UCSD-AML1 (cell line): ENCODE results near the gene GARIN1A.
A peak's percentile ranks its signal among the peaks of the same experiment; 100 is the strongest.
"Not testable (repeated sequence)": the region's sequence is repeated elsewhere in the genome, so short reads cannot be mapped to it uniquely, and the experiment has no call there.

Experiments
- DNase-seq: peaks from one replicate; lab custom pipeline; 2025; ENCODE audit not compliant: unreplicated experiment; lab: John Stamatoyannopoulos, UW

Gene GARIN1A

DNA sequence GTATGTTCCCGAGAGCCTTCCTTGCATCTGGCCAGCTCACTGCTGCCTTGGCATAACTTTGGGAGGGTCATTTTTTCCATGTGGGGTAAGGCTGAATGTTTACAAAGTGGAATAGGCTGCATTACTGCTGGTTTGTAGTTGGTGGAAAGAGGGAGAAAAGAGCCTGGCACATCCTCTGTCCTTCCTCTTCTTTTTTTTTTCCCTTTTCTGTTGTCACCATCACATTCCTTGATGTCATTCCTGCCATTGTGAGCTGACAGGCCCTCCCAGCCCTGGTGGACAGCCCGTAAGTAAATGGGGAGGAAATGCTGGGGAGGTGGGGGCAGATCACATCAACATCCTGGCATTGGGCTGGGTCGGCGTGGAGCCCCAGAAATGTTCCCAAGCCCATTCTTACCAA is at the start of gene GARIN1A:
Gene GARIN1A (plus strand): TSS at position 301 of the 400 bp plus-strand sequence. CDS start 106 bp downstream, outside the sequence.
- no peak for DNase-seq

DNA sequence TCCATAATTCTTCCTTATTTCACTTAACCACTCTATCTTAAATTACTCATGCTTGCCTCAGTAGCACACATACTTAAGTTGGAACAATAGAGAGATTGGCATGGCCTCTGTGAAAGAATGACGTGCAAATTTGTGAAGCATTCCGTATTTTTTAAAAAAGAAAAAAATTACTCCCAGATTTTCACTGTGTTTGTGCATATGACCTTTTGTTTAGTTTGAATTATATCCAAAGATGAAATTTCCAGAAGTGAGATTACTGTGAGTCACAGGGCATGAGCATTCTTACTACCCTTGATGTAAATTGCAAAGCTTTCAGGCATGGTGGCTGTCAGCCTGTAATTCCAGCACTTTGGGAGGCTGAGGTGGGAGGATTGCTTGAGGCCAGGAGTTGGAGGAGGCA is 45.0 kb upstream of the GARIN1A start:
- DNase-seq: not testable (repeated sequence)

DNA sequence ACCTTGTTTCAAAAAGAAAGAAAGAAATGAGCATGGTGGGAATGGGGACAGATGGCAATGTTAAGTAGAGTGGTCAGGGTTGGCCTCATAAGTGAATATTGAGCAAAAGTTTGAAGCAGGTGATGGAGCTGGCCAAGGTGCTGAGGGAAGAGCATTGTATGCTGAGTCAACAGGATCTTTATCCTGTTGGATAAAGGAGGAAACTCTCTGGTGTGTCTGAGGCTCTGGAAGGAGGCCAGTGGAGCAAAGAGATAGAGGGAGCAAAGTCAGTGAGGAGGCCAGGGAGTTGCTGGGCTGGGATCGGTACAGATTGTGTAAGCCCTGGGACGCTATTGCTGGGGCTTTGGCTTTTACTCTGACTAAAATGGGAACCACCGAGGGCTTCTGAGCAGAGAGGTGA is 38.2 kb upstream of the GARIN1A start:
- DNase-seq: not testable (repeated sequence)

DNA sequence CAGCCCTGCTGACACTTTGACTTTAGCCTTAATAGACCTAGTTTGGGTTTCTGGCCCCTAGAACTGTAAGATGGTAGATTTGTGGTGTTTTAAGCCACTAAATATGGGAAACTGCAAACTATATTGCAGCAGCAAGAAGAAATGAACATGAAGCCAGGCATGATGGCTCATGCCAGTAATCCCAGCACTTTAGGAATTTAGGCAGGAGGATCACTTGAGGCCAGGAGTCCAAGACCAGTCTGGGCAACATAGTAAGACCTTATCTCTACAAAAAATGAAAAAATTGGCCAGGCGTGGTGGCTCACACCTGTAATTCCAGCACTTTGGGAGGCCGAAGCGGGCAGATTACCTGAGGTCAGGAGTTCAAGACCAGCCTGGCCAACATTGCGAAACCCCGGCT is 26.9 kb upstream of the GARIN1A start:
- not testable (repeated sequence) for DNase-seq

DNA sequence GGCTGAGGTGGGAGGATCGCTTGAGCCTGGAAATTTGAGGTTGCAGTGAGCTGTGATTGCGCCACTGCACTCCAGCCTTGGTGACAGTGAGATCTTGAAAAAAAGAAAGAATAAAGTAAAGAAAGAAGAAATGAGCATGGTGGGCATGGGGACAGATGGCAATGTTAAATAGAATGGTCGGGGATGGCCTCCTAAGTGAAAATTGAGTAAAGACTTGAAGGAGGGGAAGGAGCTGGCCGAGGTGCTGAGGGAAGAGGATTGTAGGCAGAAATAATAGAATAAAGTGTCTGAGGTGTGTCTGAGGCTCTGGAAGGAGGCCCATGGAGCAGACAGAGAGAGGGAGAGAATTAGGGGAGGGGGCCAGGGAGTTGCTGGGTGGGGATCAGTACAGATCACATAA is 26.2 kb upstream of the GARIN1A start:
- DNase-seq: not testable (repeated sequence)

DNA sequence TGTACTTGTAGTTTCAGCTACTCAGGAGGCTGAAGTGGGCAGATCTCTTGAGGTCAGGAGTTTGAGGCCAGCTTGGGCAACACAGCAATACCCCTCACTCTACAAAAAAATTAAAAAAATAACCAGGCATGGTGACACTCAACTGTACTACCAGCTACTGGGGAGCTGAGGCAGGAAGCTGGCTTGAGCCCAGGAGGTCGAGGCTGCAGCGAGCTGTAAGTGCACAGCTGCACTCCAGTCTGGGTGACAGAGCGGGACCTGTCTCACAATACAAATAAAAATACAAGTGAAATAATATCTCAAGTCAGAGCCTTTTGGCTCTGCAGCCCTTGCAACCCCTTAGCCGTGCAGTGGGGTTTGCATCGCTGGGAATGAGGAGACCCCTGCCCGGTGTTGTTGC is 25.2 kb upstream of the GARIN1A start:
- not testable (repeated sequence) for DNase-seq

DNA sequence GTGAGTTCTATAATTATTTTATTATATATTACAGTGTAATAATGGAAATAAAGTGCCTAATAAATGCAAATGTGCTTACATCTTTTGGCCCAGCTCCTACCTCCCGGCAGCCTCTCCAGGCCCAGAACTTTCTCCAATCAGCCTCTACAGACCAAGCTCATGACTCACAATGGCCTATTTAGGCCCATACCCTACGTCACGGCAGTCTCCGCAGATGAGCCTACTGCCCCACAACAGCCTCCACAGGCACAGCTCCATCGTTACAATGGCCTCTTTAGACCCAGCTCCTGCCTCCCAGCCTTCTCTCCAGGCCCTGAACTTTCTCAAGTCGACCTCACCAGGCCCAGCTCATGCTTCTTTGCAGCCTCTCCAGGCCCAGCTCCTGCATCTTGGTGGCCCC is 21.0 kb upstream of the GARIN1A start:
- not testable (repeated sequence) for DNase-seq

DNA sequence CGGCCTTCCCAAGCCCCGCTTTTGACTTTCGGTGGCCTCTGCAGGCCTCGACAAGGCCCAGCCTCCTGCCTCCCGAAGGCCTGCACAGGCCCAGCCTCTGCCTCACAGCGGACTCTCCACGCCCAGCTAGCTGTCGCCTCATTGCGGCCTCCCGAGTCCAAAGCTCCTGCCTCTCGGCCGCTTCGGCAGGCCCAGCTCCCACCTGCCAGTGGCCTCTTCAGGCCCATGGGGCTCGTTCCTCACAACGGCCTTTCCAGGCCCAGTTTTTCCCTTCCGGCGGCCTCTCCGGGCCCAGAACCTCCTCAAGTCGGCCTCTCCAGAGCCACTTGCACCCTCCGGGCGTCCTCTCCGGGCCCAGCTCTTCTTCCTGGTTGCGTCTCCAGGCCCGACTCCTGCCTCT is 19.5 kb upstream of the GARIN1A start:
- DNase-seq: not testable (repeated sequence)

DNA sequence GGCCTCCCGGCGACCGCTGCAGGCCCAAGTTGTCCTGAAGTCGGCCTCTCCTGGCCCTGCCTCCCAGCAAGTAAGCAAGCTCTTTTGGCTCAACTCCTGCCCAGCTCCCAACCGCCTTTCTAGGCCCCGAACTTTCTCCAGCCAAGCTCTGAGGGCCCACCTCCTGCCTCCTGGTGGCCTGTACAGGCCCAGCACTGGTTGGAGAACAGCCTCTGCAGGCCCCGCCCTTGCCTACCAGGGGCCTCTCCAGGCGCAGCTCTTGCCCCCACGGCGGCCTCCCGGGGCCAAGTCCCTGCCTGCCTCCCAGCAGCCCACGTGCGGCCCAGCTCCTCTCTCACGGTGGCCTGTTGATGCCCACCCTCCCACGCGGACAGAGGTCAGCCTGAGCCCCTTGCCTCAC is 18.9 kb upstream of the GARIN1A start:
- DNase-seq: not testable (repeated sequence)

DNA sequence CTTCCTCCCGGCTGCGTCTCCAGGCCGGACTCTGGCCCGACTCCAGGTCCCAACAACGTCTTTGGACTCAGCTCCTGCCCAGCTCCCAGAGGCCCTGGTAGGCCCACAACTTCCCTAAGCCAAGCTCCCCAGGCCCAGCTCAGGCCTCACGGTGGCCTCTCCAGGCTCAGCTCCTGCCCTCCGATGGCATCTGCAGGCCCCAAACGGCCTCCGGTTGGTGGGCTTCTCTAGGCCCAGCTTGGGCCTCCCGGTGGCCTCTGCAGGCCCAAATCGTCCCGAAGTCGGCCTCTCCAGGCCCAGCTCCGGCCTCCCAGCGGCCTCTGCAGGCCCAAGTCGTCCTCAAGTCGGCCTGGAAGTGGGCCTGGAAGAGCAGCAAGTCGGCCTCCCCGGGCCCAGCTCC is 18.0 kb upstream of the GARIN1A start:
- DNase-seq: not testable (repeated sequence)

DNA sequence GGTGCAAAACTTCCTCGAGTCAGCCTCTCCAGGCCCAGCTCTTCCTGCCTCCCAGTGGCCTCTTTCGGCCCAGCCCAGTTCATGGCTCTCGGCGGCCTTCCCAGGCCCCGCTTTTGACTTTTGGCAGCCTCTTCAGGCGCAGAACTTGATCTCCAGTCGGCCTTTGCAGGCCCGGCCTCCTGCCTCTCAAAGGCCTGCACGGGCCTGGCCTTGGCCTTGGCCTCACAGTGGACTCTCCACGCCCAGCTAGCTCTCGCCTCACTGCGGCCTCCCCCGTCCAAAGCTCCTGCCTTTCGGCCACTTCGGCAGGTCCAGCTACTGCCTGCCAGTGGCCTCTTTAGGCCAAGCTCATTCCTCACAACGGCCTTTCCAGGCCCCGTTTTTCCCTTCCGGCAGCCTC is 17.6 kb upstream of the GARIN1A start:
- DNase-seq: not testable (repeated sequence)

DNA sequence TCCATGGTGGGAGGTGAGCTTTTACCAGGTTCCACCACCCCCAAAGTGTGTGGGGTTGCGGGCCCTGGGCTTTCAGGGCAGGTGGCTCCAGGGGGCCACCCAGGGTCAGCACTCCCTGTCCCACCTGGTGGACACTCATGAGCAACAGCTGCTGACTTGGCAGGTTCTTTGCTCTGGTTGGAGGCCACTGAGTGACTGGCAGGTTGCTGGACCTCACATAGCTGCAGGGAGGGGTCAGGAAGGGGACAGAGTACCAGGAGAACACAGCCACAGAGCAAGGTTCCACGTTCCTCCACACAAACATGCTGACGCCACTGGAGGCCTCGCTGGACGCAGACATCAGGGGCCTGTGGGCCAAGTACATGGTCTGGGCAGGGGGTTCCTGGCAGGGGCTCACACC is 13.7 kb upstream of the GARIN1A start:
- DNase-seq: not testable (repeated sequence)

DNA sequence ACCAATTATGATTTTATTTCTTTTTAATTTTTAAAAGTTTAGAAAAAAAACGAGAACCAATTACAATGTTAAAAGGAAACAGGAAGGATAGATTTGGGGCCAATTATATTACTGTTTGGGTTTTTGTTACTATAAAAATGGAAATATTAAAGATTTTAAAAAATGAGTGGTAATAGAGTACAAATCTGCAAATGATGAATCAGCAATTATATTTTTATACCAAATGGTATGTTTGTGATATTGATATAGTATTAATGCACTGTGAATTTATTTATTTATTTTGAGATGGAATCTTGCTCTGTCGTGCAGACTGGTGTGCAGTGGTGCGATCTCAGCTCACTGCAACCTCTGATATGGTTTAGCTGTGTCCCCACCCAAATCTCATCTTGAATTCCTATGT is 11.5 kb upstream of the GARIN1A start:
- no peak for DNase-seq

DNA sequence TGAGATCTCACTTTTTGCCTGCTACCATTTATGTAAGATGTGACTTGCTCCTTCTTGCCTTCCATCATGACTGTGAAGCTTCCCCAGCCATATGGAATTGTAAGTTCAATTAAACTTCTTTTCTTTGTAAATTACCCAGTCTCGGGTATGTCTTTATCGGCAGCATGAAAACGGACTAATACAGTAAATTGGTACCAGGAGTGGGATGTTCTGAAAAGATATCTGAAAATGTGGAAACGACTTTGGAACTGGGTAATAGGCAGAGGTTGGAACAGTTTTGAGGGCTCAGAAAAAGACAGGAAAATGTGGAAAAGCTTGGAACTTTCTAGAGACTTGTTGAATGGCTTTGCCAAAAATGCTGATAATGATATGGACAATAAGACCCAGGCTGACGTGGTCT is 10.6 kb upstream of the GARIN1A start:
- no peak for DNase-seq

DNA sequence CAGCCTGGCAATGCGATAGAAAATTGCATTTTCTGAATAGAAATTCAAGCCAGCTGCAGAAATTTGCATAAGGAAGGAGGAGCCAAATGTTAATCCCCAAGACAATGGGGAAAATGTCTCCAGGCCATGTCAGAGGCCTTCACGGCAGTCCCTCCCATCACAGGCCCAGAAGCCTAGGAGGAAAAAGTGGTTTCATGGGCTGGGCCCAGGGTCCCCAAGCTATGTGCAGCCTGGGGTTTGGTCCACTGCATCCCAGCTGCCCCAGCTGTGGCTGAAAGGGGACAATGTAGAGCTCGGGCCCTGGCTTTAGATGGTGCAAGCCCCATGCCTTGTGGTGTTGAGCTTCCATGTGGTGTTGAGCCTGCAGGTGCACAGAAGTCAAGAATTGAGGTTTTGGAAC is 10.0 kb upstream of the GARIN1A start:
- DNase-seq: no peak

DNA sequence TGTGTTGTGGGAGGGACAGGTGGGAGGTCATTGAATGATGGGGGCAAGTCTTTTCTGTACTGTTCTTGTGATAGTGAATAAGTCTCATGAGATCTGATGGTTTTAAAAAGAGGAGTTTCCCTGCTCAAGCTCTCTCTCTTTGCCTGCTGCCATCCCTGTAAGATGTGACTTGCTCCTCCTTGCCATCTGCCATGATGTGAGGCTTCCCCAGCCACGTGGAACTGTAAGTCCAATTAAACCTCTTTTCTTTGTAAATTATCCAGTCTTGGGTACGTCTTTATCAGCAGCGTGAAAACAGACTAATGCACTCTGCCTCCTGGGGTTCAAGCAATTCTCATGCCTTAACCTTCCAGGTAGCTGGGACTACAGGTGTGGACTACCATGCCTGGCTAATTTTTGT is 8.9 kb upstream of the GARIN1A start:
- not testable (repeated sequence) for DNase-seq

DNA sequence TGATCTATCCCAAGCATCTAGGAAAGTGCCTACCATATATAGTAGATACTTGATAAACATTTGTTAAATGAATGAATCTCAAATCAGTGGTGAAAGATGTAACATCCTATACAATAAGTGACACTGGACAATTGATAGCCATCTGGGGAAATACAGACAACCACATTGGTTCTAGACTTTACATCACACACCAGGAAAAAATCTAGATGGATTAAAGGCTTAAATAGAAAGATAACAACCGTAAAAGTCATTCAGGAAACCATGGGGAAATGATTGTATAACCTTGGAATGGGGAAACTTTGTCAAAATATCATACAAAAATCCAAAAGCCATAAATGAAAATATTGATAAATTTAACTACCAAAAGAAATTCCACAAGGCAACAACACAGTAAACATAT is 7.0 kb upstream of the GARIN1A start:
- DNase-seq: no peak

DNA sequence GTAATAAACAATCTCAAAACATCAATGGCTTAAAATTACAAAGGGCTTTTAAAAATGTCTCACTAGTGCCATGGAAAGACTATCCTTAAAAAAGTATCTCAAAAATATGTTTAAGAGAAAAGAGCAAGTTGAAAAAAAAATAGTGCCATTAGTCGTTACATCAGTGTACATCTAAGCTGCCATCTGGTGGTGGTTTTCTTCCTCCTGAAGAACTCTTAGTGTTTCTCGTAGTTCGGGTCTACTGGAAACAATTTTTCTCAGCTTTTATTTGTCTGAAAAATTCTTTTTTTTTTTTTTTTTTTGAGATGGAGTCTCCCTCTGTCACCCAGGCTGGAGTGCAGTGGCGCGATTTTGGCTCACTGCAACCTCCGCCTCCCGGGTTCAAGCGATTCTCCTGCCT is 5.9 kb upstream of the GARIN1A start:
- no peak for DNase-seq

DNA sequence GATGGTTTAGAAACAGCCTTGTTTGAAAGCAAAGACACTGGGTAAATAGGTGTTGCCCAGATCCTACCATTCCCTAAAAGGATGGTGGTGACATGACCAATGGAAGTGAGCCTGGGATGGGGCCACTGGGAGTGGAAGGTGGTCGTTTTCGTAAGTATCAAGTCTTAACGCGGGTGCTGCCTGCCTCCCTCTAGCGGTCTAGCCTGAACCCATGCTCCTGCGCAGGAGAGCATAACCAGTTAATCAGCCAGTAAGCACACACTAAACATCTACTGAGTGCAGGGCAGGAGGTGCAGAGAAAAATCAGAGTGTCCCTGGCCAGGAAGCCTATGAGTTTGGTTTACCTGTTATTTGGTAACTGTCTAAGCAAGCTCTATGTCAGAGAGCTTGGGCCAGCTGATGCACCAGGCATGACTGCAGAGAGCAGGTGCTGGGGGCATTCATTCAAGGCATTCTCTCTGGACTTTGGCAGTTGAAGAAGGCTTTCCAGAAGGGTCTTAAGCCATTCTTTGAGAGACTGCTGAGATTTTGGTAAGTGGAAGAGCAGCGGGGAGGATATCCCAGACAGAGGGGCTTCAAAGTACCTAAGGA is 930 bp downstream of the GARIN1A start:
- peak; percentile 9 for DNase-seq

DNA sequence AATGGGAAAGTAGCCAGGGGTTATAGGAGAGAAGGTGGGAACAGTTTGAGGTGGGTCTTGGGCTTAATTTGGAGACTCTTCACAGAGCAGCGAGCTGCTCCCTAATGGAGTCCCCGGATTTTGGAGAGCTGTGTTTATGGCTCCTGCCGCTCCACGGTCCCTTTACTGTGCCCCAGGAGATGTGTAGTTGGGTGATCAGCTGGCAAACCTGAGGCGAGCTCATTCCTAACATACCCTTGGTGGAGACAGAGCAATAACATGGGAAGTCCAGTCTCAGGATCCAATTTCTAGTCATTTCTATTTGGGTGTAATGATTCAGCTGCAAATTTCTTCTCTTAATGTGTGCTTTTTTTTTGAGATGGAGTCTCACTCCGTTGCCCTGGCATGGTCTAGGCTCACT is 1.5 kb downstream of the GARIN1A start:
- no peak for DNase-seq

DNA sequence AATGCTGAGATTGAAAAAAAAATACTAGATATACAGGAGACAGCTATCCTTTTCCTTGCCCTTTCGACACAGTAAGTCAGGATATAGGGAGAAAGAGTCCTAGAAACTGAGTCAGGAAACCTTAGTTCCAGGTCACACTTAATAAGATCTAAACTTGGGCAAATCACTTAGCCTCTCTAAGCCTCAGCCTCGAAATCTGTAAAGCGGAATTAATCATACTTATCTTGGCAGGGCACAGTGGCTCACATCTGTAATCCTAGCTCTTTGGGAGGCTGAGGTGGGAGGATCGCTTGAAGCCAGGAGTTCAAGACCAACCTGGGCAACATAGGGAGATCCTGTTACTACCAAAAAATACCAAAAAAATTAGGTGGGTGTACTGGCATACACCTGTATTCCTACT is 4.6 kb downstream of the GARIN1A start:
- no peak for DNase-seq

DNA sequence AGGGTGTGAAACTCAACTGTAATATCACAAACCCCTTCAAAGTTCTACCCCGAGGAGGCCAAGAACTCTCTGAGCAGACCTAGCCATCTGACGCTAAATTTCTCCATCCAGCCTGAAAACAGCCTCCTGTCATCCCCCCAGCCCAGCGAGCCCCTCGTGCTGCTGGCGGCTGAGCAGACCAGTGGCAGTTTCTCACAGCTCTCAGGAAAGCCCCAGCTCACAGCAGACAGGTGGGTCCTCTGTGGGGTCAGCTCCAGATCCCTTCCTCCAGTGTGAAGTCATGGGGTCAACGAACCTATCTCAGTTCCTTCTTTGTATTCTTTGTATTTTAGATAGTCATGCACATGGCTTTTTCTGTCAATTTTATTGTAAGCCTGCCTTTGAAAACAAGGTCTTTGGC is 7.8 kb downstream of the GARIN1A start:
- no peak for DNase-seq

DNA sequence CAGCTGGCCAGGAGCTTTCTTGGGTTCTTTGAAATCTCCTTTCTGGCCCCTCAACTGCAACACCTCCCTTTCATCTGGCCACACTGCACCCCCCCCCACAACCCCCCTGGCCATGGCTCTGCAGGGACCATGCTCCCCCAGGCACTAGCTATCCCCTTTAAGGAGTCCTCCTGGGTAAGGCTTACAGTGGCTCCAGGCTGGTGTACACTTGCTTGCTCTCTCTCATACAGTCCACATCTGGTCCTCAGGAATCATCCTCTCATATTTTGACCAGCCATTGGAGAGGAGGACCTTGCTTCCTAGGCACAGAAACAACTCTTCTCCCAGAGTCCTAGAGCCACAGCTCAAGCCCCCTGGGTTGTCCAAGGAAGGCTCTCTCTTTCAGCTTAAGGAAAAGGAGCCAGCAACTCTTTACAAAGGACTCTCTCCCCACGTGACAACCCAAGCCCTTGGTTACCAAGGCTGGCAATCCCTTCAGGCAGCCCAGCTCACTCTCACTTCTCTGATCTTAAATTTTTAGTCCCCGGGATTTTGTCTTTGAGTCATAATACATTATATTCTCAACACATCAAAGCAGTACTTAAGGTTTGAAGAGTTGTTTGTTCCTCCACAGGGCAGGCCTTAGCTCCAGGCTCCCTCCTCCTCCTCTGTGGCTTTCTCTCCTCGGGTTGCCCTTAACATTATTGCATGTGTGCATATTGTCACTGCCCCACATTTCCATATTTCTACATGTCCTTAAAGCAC is 9.9 kb downstream of the GARIN1A start:
- DNase-seq: no peak
